ENCODE measurements around the gene BICDL2. TPM values are rescaled to one million over a fixed set of nuclear protein-coding genes. Genes with fewer than 3 reads are reported as not detected.

Gene BICDL2
- total and polyA plus RNA-seq, 9 of the 15 experiments (the other 6 are each of a cell fraction or from before 2014, with no cell fraction given) = 0.09 to 0.28 (median 0.09) TPM; not detected in 6

GRCh38 chr16:3038896-3039295 is 2.2 kb upstream of the BICDL2 start:
- in situ Hi-C loops (cut with MboI) = no loop called here
- BruUV-seq (replicated peaks) = no TSS peak
- Histone ChIP-seq H3K4me1 (replicated peaks in 1 of 2; ENCODE audit: control insufficient read depth in 2 of 2, insufficient read depth in 2 of 2, low read length in 2 of 2) (peaks cover 0 to 16% of the 10 kb centered on the region in 2 experiments; a peak in 2 of 5 replicates), H3K9me1 (ENCODE audit: control insufficient read depth, insufficient read depth, low read length) (no peaks in the 10 kb centered on the region), H3K27me3 (ENCODE audit: control insufficient read depth in 2 of 2, insufficient read depth in 2 of 2, low read length in 2 of 2) (peaks cover 50 to 63% of the 10 kb centered on the region in 2 experiments), H3K9ac (ENCODE audit: insufficient read depth in 1 of 2, low read depth in 2 of 2, low read length in 2 of 2) (no peak overlapping the region; a peak in 1 of 4 replicates), H3K79me2 (ENCODE audit: control insufficient read depth, insufficient read depth, low read length) (no peaks in the 10 kb centered on the region), H3K9me3 (replicated peaks; ENCODE audit: control insufficient read depth, insufficient read depth, low read depth, low read length) (no peaks in the 10 kb centered on the region), H3K36me3 (ENCODE audit: control insufficient read depth, insufficient read depth, low read length) (no peaks in the 10 kb centered on the region), H3K27ac (ENCODE audit: extremely low read depth, low read depth, low read length) (no peak overlapping the region), H2AFZ (ENCODE audit: low read depth, low read length) (no peak overlapping the region), H3K4me3 (no peak overlapping the region), H3K4me2 (ENCODE audit: insufficient read depth, low read length) (no peak overlapping the region), H4K20me1 (replicated peaks; ENCODE audit: control insufficient read depth, insufficient read depth, low read length) (peaks cover 8% of the 10 kb centered on the region)
- intact Hi-C loops (cut with micrococcal nuclease) = no loop called here
- ChIA-PET CTCF (ENCODE audit: low intra/inter-chr PET ratio) (no interaction called here), POLR2A (interaction anchor here (0.6 to 1.0 kb wide), 2 partner anchors 86 to 196 kb away, joined by 3 read pairs; partner anchors contain the start of gene ZNF200)
- no peak for DNase-seq (ENCODE audit: extremely low read depth in 1 of 4, low spot score in 3 of 4)
- WGBS (ENCODE audit: insufficient coverage, low coverage, missing lambda C conversion rate) = 21% methylated on average over 5 of the region's 5 CpGs
- TF ChIP-seq ZNF445 (CRISPR knock-in tag; IDR thresholded peaks at IDR 0.05; ENCODE audit: low read depth) (no peak), RBM25 (IDR thresholded peaks at IDR 0.05; ENCODE audit: low read depth, low read length, severe bottlenecking) (peak; percentile 67), ESRRA (IDR thresholded peaks at IDR 0.05; ENCODE audit: borderline replicate concordance, low read depth) (peak; percentile 52; the same call in 1 of the 2 replicates), ZNF589 (CRISPR knock-in tag; IDR thresholded peaks at IDR 0.05; ENCODE audit: low read depth) (no peak), BCOR (IDR thresholded peaks at IDR 0.05) (0 out of 2 replicates have a peak, but pooled peaks have one; percentile 33), NRF1 (conservative IDR thresholded peaks at IDR 0.05 in 1 of 2, IDR thresholded peaks at IDR 0.05 in 1 of 2) (no peak)
- TF ChIP-seq, protein P1, sequence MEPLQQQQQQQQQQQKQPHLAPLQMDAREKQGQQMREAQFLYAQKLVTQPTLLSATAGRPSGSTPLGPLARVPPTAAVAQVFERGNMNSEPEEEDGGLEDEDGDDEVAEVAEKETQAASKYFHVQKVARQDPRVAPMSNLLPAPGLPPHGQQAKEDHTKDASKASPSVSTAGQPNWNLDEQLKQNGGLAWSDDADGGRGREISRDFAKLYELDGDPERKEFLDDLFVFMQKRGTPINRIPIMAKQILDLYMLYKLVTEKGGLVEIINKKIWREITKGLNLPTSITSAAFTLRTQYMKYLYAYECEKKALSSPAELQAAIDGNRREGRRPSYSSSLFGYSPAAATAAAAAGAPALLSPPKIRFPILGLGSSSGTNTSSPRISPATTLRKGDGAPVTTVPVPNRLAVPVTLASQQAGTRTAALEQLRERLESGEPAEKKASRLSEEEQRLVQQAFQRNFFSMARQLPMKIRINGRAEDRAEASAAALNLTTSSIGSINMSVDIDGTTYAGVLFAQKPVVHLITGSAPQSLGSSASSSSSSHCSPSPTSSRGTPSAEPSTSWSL (CRISPR knock-in tag; IDR thresholded peaks at IDR 0.05; ENCODE audit: borderline replicate concordance) = no peak
- no peak for FAIRE-seq
- no peak for ATAC-seq

All from K562 (cell line).